Stromal cell of bone marrow (primary cell): ENCODE measurements around the gene NPL.
A peak's percentile ranks its signal among the peaks of the same experiment; 100 is the strongest.

Experiments used
- DNase-seq: peaks from one replicate; pipeline ENCODE4 v3.0.0-alpha.2; 2012; ENCODE audit warnings: low read depth

NPL gene

DNA sequence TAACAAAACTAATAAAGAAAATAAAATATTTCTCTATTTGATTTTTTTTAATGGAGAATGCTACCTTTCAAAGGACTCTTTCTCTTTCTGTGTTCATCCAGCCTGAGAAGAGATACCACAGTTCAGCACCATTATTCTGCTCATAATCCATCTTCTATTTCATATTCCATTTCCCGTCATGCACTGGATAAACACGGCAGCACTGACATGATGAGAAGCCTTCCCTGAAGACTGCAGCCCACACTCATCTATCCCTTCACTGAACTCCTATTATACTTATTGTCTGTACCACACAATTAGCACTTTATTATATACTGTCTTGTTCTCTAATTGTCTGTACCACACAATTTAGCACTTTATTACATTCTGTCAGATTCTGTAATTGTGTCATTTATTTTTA is 10.7 kb upstream of the NPL start:
- no peak for DNase-seq

DNA sequence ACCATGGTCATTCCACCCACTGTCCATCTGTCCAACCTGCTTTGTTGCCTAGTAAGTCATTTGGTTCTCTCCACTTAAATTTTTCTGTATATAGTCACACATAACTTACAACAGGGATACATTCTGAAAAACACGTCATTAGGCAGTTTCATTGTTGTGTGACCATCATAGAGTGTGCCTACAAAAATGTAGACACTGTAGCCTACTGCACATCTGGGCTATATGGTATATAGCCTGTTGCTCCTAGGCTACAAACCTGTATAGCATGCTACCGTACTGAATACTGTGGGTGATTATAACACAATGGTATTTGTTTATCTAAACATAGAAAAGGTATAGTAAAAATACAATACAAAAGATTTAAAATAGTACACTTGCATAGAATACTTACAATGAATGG is 10.0 kb upstream of the NPL start:
- DNase-seq, result no peak

DNA sequence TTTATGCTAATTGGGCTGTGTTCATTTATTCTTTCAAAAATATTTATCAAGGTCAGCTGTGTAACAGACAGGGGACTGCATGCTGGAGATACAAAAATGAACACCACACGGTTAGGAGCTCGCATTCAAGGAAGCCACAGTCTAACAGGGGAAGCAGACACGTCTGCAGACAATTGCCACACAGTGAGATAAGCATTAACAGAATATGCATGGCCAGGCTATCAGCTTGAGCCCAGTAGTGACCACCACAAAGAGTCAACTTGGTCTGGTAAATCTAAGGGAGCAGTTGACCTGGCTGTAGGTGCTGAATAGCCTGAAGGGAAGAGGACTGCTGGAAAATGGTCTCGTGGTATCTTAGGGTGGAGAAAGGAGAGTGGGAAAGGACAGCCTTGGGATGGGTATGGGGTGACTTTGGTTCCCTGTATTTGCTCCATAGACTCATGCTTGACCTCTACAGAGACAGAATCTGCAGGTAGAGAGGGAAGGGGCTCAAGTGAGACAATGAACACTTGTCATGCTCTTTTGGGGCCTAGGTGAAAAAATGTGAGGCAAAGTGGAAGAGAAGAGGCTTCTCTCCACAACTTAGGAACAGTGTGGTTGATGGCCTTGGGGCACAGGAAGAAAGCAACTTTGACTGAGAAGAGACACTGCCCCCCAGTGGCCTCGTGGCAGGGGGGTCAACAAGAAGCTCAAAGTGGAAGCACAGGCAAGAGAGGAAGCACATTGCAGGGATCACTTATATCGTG is 7.6 kb upstream of the NPL start:
- peak; percentile 33 for DNase-seq

DNA sequence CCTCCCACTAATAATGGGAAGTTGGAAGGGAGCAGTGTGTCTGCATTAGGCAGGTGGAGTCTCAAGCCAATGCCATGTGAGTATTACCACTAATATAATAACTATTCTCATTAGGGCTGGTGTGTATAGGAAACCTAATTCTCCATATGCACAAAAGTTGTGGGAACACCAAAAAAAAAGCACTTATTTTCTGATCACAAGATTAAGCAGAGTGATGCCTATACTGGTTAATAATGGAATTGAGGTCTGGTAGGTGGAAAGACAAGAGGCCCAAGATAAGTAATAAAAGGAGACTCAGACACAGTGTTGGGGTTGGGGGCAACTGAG is 7.0 kb upstream of the NPL start:
- no peak for DNase-seq

DNA sequence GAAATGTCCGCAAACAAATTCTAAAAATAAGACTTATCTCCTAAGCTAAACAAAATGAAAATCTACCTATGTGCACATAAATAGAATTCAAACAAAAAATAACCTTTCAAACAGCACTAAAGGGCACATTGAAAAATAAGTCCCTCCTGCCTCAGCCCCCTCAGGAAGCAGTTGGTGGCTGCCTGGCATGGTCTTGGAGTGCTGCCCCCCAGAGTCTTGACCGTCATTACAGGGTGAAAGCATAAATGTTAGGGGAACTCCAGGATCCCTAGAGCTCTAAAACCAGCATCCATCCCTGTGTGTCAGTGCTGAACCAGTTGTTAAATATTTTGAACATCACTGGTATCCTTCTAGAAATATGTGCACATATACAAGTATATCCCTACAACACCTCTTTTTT is 6.5 kb upstream of the NPL start:
- no peak for DNase-seq

DNA sequence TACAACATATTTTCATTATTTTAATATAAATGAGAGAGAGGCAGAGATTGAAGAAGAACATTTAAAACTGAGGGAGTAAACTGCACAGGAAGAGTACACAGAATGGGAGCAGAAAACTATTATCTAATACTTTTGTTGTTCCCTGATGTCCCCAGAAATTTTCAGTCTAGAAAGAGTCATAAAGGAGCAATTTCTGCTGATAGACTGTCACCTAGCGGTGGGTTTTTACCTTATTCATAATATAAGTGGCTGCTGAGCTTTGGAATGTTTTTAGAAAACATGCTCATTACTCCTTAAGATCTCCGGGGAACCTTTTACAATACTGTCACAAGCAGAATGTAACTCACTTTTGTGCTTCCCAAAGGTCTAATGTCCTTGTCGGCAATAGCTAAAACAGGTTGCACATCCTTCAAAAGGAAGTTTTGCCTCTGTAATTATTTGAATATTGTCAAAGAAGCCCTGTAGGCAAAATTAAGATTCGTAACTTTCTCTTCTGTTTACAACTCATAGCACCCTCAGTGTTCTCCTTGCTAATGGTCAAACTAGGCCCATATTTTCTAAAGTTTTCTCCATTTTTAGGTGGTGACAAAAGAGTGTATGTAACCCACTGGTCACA is 4.9 kb upstream of the NPL start:
- no peak for DNase-seq

DNA sequence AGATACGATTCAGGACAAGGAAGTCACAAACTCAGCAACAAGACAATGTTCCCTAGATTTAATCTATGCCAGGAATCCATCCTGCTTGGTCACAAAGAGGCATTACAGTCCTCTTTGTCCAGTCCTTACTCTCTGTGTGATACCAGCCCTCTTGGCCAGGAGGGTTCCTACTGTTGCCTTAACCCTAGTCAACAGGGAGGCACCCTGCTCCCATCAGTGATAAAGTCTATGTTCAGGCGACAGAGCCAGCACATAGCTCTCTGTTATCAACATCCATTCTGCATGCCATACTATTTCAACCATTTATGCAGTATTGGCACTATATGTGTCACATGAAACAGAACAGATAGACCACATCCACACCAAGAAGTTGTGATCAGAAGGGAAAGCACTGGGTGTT is 4.4 kb upstream of the NPL start:
- no peak for DNase-seq

DNA sequence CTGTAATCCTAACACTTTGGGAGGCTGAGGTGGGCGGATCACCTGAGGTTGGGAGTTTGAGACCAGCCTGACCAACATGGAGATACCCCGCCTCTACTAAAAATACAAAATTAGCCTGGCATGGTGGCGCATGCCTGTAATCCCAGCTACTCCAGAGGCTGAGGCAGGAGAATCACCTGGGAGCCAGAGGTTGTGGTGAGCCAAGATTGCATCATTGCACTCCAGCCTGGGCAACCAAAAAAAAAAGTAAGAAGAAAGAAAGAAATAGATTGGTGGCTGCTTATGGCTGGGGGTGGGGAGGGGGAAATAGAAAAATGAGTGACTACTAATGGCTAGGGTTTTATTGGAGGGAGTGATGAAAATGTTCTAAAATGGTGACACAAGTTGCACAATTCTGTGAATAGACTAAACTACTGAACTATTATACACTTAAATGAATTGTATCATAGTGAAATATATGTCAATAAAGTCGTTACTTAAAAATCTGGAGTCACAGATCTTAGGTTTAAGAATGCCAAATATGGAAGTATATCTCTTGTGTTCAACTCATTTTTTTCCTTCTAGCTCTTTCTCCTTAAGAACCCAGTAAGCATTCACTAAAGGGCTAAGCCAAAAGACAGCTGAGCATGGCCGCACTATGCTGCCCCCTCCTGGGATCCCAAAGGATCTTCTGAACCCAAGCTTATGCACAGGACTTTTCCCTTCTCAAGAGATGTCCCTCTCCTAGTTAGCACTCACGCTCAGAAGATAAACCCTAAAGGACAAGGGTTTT is 3.2 kb upstream of the NPL start:
- peak; percentile 56 for DNase-seq

DNA sequence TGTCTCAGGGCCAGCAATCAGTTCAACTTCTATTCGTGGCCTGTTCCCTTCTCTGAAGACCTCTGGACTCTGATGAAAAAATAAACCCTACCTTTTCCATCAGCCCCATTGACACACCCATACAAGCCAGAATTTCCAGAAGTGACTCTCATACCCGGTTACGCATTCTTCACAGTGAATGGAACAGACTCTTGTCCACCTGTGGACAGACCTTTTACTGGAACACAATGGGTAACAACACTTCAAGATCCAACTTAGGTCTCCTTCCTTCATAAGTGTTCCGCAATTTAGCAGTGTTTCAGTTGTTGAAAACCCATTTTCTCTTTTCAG is 2.6 kb upstream of the NPL start:
- DNase-seq, result no peak

DNA sequence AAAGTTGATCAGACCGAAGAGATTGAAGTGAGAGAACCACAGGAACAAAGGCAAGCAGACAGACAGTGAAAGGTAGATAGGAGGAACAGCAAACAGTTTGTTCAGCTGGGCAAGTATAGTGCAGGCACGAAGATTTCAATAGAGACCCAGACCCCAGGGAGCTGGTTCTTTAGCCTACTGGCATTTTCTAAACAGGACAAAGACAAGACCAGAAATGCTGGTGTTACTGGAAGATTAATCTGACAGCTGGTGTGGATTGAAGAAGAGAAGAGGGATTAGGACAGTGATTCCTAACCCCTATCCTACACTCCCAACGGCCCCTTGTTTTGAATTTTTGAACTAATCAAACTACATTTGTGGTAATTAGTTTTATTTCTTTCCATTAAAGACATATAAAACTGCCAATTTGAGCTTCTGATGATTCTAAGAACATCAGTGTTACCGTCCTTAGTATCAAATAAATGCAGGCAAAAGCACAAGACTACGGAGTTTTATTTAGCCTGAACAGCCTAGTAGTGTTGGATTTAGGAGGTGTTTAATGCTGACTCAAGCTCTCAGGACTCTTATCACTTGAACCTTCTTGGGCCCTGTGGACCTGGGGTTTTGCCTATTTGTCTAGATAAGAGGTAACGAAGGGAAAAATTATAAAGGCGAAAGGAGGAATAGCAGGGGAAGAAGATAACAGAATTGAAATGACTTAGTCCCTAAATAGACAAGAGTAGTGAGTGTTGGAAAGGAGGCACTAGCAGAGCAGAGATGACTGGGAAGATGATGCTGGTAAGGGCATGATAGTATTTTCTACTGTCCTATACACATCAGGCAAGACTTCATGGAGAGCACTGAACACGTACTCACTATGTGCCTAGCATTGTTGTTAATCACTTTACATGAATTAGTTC is 2.0 kb downstream of the NPL start:
- no peak for DNase-seq

DNA sequence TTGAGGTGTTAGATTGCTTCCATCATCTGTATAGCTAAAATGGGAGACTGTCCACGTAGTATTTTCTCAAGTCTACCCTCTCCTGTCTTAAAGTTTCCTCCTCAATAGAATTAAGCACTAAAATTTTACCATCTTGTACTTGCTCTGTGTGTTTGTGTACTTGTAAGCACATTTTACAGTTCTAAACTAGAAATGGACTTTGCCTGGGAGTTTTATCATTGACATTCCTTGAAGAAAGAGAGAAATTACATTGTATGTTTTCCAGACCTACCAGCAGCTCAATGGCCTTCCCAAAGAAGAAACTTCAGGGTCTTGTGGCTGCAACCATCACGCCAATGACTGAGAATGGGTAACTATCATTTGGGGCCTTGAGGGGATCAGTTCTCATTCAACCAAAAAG is 4.5 kb downstream of the NPL start:
- no peak for DNase-seq

DNA sequence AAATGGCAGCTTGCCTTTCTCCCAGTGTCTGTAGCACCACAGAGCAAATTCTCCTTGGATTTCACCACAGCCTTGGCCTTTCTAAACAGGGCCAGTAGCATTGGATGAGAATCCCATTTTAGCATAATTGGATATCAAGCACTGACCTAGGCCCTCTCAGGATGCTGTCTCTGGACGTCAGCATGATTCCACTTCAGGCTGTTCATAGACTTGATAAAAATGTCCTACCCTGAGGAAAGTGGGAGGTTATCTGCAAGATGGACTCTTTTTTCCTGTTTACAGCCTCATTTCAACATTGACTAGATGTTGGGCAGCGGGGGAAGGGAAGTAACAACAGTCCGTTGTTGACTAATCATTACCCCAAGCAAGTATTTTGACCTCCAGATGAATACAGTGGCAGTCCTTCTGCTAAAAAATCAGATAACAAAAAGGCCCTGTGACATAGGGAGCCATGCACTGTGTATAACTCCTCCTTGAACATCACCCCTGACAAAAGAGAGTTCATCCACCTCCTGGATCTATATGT is 5.2 kb downstream of the NPL start:
- DNase-seq, result no peak

DNA sequence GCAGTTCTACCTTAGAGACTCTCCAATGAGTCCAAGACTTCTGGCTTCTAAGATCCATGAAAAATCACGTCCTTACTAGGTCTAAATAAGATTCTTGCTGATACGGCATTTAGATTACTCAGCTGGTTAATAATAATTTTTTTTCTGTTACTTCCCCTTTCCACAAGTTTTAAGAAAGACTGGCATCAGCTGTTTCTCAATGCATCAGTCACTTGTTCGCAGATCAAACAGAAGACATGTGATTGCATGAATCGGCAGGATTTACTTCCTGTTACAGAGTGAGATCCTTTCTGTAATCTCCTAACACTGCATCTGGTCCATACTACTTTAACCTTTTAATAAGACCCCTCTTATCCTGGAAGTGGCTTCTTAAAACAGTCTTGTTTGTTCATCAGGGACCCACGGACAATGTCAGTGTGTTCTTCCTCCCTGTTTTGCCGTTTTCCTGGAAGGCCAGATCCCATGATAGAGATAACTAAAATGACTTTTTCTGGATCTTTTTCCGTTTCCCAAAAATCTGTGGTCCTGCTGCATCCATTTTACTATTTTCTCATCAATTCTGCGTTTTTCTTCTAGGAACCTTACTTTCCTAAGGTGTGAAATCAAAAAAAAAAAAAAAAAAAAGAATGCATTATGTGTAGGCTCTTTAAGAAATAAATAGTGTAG is 6.1 kb downstream of the NPL start:
- peak; percentile 2 for DNase-seq

DNA sequence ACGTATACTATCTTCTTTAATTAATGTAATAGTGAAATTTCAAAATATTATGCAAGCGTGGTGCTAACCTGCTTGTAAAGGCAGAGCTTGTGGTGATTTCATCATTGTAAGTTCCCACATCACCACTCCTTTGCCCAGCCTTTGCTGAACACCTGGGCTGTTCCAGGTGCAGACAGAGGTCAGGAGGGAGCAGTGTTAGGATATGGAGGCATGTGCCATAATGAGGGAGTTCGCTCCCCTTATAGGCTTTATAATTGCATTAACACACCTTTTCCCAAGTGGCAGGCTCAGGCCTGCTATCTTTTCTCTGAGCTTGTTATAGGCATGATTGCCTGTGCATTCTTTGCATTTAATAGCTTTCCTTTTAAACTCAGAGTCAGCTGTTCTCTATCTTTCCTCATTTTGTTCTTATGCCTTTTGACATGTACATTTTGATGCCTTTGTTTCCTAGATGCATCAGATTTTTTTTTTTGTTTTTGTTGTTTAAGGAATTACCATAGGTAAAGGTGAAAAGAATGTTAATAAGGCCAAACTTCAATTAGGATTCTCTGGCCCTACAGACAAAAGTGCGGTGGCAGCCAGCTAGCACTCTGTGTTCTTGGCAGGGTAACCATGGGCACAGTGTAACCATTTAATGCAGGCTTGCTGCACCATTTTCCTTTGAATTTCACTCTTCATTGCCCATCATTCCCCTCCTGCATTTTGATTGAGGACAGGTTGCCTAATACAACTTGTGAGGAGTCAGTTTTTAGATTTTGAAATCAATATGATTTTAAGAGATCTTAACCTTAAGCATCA is 12.6 kb downstream of the NPL start:
- no peak for DNase-seq

DNA sequence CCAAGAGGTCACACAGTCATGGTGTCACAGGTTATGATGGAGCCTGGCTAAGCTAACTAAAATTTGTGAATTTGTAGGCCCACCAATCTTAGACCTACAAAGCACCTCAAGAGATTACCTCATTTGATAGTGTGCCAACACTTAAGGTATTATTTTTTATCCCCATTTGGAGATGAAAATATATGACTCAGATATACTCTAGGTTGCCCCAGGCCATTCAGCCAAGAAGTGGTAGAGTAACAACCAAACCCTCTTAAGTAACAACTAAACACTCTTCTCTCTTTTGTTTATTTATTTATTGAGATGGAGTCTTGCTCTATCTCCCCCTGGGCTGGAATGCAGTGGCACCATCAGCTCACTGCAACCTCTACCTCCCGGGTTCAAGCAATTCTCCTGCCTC is 14.3 kb downstream of the NPL start:
- no peak for DNase-seq

DNA sequence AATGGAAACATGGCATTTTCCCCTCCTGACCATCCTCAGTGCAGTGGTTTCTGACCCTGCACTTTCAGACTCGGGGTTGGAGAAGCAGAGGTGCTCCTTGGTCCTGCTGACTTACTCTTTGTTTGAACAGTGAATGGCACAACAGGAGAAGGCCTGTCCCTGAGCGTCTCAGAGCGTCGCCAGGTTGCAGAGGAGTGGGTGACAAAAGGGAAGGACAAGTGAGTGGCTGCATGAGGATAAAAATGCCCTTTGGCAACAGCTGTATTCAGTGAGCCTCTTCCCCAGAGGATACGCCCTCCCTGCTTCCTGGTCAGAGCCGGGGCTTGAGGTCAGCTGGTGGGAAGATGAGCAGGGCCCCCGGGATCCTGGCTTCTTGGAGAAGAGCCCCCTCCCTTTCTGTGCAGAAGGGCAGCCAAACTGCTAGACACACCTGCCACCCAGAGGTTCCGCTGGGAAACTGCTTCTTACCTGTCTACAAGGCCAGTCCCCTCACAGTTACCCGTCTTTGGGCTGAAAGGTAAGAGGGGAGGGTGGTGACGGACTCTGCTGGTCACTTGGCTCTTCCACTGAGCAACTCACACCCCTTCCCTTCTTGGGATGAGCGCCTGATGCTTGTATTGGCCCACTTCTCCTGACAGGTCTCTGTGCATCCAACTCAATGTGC is 16.6 kb downstream of the NPL start:
- no peak for DNase-seq

DNA sequence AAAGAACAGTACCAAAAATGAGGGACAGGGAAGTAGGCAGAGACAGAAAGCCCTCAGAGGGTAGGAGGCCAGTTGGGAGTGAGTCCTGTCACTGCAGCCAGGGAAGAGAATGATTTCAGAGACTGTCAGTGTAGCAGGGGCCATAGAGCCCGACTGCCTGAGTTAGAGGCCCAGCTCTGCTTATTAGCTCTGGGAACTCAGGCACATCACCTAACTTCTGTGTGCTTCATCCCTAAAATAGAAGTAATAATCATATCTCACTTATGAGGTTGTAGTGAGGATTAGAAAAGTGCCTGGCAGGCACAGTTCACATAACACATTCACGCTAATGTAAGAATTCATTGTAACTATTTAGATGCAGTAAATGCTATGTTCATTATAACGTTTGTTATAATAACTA is 18.3 kb downstream of the NPL start:
- DNase-seq, result no peak

DNA sequence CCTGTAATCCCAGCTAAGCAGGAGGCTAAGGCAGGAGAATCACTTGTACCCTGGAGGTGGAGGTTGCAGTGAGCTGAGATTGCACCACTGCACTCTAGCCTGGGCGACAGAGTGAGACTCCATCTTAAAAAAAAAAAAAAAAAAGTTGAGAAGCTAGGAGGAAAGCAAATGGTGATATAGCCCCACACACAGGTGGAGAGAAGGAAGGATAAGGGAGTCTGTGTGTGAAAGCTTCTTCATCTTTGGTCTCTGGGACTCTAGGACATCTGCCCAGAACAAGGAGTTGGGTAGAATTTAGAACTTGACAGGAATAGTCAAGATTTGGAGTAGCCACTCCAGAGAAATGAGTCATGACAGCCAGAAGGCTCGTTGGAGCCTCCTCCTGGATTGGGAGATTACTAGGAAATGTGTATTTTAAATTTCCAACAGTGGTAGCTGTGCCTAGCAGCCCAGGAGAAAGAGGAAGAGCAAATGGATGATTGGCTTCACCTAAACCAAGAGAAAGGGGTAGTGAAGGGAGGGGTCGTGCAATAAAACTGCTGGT is 19.9 kb downstream of the NPL start:
- DNase-seq, result peak; percentile 18

DNA sequence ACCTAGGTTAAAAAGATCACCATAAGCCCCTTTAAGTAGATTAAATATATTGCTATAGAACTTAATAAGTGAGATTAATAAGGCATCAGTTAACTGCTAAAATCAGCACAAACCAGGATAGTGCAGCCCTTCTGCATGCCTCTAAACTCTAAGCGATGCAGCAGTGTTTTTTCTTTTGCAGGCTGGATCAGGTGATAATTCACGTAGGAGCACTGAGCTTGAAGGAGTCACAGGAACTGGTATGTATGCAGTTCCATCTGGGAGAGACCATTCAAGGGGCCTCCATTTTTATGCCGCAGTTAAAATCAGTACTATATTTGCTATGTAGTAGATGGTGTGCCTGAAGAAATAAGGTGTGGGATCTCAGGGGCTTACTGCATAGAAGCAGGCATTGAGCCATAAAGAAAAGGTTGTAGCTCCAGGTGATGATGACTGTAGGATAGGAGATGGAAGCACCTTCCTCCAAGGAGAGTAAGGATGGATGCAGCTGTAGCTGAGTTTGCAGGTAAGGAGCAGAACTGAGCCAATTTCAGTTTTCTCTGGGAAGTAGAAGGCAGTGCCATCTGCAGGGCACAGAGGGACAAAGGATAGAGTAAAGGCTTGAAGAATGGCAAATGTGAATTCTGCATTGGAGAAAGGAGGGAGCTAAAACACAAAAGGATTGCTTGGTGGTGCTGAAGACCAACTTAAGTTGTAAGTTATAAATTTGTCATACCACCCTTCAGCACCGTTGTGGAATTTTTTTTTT is 22.6 kb downstream of the NPL start:
- no peak for DNase-seq
